OCI-LY7 (cell line): ENCODE data around the gene GID4.

Experiments
- CTCF ChIP-seq: fragments of 200-600 bp; sonication (generic); conservative IDR thresholded peaks from 2 replicates; pipeline ENCODE4 v1.5.1; 2014; ENCODE audit warnings: mild to moderate bottlenecking, antibody characterized with exemption, low read length, moderate library complexity, mixed read lengths
- EZH2phosphoT487 ChIP-seq: fragments of 200-600 bp; sonication (generic); IDR thresholded peaks from 2 replicates; pipeline ENCODE4 v1.6.1; 2018; ENCODE audit warnings: low read depth, borderline replicate concordance, mild to moderate bottlenecking, mixed run types, antibody characterized with exemption, low read length, moderate library complexity, mixed read lengths

GRCh38 chr17:18084256-18084655, 45.0 kb downstream of the GID4 start:
- no peak for TF ChIP-seq CTCF
- TF ChIP-seq EZH2phosphoT487, result no peak
